GM19351 (cell line): Measurements from ENCODE around the gene TIAM2.
"Not testable (repeated sequence)": the region's sequence is repeated elsewhere in the genome, so short reads cannot be mapped to it uniquely, and the experiment has no call there.

Experiments
- ATAC-seq: cut with Tn5 transposase; IDR thresholded peaks from one replicate; pipeline ENCODE4 v1.9.1; 2021; ENCODE audit warnings: mild to moderate bottlenecking, moderate library complexity; ENCODE audit not compliant: unreplicated experiment

The TIAM2 gene

DNA sequence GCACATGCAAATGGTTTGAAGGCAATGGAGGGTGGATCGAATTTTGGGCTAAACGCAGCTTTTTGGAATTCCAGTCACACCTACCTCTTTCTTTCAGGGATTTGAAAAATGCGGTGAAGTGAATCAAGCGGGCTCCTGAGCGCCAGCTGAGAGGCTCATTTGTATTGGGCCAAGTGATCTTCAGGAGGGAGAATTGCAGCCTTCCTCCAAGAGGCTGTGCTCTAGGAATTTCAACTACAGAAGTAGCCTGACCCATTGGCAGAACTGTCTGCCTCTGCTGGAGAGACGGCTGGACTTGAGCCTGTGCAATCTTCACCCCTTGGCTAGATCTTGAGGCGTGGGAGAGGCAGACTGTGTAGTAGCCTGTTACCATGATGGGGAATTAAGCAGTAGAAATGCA, 5.7 kb upstream of the TIAM2 start:
- ATAC-seq = no peak

DNA sequence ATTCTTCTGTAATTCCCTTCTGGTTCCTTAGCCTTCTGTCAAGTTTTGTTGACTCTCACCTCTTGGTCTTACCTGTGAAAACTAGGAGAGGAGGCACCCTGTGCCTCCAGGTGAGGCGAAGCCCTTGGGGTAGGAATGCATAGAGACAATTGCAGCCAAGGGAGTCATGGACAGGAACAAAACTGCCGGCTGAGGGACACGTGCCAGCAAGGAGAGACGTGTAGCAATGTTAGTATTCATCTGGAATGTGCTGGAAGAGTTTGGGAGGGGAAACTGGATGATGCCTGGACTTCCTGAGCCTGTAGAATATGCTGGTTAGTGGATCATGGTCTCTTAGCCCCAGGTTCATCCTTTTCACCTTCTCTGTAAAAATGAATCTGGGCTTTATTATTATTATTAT, 3.9 kb upstream of the TIAM2 start:
- ATAC-seq = no peak

DNA sequence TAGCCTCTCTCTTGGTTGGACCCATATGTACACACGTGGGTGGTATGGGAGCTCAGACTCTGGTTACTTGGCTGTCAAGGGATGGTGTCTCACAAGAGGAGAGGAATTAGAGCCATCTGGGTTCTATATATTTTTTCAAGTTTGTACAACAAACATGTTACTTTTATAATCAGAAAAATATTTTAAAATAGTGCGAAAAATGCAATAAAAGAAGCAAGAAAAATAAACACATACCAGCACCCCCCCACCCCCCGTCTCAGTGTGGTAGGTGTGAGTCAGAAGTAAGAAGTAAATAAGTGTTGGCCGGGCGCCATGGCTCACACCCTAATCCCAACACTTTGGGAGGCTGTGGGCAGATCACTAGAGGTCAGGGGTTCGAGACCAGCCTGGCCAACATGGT, 2.1 kb upstream of the TIAM2 start:
- ATAC-seq = no peak

DNA sequence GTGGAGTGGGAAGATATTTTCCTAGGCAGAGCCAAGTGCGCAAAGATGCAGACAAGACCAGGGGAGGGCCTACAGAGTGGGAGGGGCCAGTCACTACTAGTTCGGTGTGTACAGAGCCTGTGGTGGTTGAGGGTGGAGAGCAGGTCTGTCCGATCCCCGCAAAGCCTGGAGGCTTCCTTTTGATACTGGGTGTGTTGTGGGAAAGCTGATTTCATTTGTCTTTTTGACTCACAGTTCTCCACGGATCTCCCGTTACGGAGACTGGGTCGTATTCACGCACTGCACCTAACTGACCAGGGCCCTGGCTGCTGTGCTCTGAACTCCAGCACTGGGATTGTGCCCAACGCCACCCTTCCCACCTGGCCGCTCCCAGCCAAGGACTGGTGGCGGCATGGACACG, 1.4 kb upstream of the TIAM2 start:
- no peak for ATAC-seq

DNA sequence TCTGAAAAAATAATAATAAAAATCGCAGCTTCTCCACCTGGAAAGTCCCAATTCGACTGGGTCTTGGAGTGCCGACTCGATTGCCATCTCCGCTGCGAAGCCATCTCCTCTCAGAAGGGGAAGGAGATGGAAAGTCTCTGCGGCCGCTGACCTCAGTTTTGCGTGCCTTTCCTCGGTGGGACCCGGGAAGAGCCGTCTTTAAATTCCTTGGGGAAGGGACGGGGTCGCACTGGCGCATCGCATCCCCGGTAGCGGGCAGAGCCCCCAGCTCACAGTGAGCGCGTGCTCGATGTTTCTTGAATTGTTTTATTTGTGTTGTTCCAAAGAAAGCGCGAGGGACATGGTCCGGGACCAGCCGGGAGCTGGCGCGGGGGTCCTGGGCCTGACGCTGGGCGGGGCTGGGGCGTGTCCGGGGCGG, 270 bp upstream of the TIAM2 start:
- no peak for ATAC-seq

DNA sequence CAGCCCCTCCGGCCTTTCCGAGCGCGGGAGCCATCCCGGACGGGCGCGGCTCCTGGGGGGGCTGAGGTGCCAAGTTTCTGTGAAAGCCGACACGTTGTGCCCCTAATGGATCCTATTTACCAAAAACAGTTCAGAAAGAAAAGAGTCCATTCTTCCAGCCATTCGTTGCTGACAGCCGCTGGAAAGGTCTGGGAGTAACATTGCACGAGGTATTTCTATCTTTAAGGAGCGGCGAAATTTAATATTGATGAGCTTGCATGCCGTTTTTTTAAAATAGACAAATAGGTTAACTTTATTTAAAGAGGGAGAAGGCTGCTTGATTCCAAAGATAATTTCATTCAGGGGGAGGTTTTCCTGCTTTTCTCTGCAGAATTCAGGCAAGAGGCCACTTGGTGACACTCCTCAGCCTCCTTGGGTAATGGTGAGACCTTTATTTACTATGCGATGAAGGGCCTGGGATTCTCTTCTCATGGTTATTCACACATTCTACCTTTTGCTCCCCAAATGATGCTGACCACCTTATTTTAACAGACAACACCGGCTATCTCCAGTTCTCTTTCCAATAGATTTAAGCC, 988 bp downstream of the TIAM2 start:
- no peak for ATAC-seq

DNA sequence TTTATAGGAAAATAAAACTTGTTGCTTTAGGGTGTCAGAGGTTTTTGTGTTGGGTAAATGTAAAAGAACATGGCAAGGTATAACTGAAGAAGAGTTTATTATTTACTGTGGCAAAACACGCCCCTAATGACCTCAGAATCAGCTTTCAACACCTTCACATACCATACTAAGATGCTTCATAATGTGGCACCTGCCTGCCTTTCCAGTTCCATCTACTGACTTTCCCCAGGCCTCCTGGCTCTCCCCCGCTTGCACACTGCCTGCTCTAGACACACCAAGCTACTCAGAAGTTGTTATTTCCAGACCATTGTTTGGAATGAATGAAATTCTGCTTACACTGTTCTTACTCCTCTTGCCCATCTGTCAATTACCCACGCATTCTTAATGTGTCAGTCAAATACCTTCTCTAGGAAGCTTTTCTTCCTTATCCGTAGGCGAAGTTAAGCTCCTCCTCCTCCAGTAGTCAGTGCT, 1.8 kb downstream of the TIAM2 start:
- no peak for ATAC-seq

DNA sequence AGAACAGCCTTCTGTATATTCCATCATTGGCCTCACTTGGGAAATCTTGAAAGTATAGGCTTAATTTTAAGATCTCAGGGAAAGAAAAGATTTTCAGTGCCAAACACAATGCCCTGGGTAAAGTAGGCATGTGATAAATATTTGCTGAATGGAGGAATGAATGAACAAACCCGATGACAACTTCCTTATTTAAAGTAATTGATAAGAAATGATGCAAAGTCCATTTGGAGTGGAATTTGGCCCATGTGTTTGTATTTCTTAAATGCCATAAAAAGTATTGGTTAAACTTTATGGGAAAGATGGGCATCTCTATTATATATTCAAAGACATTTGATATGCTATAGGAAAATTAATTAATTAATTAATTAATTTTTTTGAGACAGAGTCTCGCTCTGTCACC, 3.7 kb downstream of the TIAM2 start:
- no peak for ATAC-seq

DNA sequence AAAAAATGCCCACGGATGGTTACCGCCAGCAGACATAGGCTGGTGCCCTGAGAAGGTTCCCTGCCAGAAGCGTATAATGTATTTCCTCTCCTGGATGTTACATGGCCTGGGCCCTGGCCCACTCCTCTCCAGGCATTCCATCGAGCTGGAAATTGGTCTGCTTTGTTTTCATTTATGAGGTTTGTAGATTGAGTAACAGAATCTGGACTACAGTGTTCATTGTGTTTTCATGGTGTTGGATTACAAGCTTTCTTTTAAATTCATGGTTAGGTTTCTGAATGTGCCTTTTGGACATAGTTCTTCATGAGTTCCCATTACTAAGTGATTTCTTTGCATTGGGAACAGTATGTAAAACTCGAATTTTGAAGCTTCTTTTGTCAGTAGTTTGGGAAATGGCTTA, 6.4 kb downstream of the TIAM2 start:
- ATAC-seq = no peak

DNA sequence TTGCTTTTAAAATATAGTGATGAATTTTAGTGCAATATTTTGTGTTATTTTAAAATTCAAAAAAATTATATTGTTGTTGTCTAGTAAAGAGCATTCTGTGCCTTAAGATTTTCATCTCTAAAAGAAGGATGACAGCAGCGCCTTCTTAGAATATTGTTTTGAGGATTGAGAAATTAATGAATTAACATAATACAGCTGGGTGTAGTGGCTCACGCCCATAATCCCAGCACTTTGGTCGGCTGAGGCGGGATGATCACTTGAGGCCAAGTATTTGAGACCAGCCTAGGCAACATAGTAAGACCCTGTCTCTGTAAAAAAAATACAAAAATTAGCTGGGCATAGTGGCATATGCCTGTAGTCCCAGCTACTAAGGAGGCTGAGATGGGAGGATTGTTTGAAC, 6.8 kb downstream of the TIAM2 start:
- ATAC-seq = no peak

DNA sequence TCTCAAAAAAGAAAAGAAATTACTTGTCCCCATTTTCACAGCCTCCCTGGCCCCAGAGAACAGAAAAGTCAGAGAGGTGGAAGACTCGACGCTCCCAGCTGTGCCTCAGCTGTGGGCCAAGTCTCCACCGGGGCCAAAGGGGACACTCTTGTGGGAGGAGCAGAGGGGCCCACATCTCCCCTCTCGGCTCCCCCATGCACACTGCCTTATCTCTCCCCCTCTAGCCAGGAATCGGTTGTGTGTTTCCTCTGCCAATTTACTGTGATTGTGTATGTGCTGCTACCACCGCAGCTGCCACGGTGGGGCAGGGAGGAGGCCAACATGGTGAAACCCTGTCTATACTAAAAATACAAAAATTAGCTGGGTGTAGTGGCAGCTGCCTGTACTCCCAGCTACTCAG, 8.4 kb downstream of the TIAM2 start:
- no peak for ATAC-seq

DNA sequence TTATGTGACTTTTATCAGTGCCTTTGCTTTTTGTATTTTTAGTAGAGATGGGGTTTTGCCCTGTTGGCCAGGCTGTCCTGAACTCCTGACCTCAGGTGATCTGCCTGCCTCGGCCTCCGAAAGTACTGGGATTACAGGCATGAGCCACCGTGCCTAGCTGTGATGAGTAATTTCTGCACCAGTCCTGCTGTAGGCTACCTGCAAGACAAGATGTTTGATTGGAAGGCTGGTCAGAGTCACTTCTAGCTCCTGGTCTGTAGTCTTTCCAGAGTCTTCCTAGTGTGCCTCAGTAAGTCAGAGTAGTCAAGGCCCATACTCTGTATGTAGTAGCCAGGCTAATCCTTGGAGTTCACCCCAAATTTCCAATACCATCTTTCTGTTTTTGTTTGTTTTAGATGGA, 8.9 kb downstream of the TIAM2 start:
- no peak for ATAC-seq

DNA sequence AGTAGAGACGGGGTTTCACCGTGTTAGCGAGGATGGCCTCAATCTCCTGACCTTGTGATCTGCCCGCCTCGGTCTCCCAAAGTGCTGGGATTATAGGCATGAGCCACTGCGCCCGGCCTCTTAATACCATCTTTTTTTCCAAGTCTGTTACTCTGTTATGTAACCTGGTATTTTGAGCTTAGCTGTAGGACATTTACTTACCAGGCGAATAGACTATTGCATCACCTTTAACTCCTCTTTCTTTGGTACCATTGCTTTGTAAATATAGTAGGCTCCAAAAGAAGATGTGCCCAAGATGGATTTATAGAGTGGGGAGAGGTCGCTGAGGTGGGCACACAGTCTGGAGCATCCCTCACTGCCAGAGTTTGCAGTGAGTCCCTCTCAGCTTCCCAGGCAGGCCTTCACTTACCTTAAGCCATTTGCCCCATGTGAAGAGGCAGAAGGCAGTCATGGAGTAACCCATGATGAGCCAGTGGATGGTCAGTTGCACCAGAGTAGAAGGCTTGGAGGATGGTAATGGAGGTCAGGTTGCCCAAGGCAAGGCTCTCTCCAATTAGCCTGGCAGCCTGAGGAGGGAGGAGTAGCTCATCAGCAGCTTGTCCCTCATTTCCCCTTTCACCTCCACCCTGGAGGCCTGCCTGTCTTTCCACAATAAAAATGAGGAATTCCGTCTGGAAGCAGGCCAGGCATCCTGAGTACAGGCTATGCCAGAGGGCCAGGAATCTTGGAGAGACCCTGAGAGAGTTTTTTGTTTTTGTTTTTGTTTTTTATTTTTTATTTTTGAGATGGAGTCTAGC, 9.7 kb downstream of the TIAM2 start:
- ATAC-seq = no peak

DNA sequence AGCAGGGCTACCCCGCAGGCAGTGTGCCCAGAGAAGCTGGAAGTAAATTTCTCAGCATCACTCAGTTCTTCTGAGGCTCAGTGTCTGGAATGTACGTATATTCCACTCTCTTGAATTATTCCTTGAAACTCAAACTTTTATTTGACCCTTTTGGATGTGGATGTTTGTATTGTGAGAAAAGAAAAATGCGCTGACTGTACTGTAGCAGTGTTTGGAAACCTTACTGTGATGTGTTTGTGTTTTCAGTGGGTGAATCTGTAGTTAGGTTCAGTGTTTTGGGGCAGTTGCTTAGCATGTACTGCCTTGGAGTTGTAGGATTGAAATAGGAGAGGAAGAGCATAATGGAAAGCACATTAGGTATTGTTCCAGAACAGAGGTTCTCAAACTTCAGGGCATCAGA, 13.5 kb downstream of the TIAM2 start:
- no peak for ATAC-seq

DNA sequence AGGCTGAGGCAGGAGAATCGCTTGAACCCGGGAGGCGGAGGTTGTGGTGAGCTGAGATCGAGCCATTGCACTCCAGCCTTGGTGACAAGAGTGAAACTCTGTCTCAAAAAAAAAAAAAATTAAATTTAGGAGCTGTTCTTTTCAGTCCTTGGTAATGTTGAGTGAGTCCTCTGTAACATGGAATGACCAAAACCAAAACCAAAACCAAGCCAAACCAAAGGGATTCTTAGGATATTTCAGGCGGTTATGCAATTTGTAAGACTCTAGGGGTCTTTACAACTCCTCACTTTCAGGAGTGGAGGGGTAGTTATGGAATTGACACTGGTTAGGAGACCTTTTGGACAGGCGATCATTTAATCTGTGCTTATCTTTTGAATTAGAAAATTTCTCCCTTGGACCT, 15.8 kb downstream of the TIAM2 start:
- no peak for ATAC-seq

DNA sequence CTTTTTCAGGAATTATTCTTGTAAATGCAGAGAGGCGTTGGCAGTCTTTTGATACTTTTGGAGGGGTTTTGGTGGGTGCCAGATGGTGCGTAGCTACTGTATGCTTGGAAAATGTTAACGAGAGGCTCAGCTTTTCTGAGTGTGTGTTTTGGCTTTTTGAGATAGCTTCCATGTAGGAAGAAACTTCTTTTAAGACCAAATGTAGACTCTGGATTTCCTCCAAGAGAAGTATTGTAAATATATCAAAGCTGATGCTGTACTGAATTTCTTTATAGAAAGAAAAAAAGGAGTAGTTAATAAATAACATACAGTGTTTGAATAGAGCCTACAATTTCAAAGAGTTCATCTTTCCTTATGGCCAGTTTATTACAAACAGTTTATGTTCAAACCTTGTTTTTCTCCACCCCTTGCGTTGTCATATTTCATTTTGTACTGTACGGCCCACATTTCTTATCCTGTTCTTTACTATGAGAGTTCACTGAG, 16.7 kb downstream of the TIAM2 start:
- ATAC-seq = no peak

DNA sequence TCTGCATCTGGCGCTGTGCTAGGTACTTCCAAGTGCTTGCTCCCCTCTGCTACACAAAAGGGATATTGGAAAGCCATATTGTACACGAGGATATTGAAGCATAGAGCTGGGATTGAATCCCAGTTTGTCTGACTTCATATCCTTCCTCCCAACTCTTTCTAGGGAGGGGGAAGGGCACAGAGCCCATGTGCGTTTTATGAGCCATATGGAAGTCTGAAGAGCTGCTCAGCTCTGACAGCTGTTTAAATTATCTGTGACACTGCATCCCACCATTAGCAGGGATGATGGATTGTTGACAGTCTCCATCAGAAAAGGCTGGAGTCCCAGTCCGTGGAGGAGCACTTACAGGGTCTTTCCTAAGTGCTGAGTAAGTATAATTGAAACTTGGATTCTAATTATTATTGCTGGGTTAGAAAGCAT, 18.4 kb downstream of the TIAM2 start:
- ATAC-seq = no peak

DNA sequence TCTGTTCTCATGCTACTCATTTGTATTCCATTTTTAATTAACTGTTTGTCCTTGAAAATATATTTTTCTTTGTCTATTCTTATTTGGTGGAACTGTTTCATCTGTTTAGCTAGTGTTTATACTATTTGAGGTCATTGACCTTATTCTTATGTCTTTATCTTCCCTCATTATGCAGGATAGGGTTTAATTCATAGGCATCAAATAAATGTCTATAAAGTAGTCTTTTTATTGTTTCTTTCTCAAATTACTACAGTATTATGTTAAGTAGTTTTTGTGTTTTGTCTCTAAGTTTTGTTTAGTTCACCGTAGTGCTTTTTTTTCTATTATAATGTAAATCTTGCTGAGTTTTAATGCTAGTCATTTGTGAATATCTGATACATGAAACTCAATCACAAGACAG, 19.0 kb downstream of the TIAM2 start:
- no peak for ATAC-seq

DNA sequence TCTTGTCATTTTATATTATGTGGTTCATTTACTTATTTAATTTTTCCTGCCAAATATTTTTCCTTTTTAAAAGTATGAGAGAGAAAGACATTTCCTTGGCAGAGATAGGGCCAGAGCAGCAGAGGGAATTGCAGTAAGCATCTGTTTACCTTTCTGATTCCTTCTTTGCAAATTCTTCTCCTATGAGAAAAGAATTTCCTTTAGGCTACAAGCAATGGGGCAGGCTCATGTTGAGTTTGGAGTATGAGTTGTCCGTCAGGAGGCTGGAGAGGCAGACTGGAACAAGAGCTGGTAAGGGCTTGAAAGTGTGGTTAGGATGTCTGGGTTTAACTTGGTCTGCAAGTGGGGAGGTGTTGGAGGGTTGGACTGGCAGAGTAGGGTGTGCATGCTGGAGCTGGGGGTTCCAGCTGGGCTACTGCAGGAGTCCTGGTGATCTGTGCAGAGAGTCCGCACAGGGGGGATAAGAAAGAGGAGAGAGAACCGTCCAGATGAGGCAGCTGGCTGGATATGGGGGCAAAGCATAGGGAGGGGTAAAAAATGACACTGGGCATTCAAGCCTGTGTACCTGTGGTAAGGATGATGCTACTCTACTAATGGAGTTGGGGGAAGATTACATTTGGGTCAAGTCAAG, 19.7 kb downstream of the TIAM2 start:
- ATAC-seq = no peak

DNA sequence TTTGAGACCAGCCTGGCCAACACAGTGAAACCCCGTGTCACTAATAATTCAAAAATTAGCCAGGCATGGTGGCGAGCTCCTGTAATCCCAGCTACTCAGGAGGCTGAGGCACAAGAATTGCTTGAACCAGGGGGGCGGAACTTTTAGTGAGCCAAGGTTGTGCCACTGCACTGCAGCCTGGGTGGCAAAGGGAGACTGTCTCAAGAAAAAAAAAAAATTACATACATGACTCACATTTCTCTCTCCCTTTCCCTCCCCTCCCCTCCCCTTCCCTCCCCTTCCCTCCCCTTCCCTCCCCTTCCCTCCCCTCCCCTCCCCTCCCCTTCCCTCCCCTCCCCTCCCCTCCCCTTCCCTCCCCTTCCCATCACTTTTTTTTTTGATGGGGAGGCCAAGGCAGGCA, 23.3 kb downstream of the TIAM2 start:
- not testable (repeated sequence) for ATAC-seq

DNA sequence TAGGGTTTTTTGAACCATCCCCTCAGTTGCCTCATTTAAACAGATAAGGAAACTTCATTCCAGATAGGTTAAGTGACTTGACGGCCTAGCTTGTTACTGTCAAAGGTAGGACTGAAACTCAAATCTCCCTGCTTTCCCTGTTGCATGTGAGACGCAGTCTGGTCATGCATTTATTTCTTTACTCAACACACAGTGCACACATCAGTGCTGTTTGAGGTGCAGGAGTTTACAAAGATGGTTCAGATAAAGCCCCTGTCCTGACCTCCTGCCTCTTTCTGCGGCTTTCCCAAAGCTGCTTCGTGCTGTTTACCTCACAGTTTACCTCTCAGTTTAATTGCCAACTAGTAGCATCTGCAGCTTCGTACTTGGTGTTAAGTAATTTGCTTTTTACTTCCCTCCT, 26.6 kb downstream of the TIAM2 start:
- no peak for ATAC-seq

DNA sequence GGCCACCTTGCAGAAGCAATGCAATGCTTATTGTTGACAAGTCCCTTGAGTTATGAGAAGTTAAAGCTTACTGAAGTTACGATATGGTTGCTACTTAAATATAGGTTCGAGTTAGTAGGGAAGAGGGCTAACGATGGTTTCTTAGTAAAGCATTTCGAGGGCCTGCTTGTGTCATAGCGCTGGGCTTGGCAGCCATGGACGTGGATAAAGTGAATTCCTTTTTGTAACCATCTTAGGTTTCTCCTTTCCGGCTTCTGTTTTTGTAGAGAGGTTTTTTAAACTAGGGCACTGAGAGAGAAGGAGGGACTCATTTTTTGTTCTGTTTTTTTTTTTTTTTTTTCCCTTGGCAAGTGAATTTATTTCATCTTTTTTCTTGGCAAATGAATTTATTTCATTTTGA, 27.6 kb downstream of the TIAM2 start:
- ATAC-seq = no peak
